GM21528 (cell line): Measurements from ENCODE around the gene SPTSSB.

ENCODE experiments used
- ATAC-seq: cut with Tn5 transposase; IDR thresholded peaks from one replicate; pipeline ENCODE4 v1.9.1; 2021; ENCODE audit warnings: mild to moderate bottlenecking, moderate library complexity; ENCODE audit not compliant: unreplicated experiment, low FRiP score

SPTSSB gene

GRCh38 chr3:161295325-161295724 is 76.0 kb downstream of the SPTSSB start:
- ATAC-seq: no peak
